Small intestine (tissue), 7 donors: ENCODE measurements around the gene SYNC. TPM values are rescaled to one million over a fixed set of nuclear protein-coding genes. Genes with fewer than 3 reads are reported as not detected.

Experiments
- DNase-seq, 2 donors: peaks; one replicate each; pipeline versions ENCODE4 v3.0.0 to v3.0.0-alpha.2; 2013
- FAIRE-seq: peaks from 2 replicates; lab custom pipeline; 2012; peaks lifted over from hg19 to GRCh38; lab: Jason Lieb, UNC
- H3K27ac ChIP-seq, 3 donors: one replicate each; pipeline ENCODE4 v1.5.1; 2013; ENCODE audit warnings: low read length in 2 of 3, mild to moderate bottlenecking in 2 of 3, control low read depth in 1 of 3, inconsistent platforms in 1 of 3, low read depth in 1 of 3, moderate library complexity in 1 of 3
- H3K27me3 ChIP-seq, 3 donors: one replicate each; pipeline ENCODE4 v1.6.1; 2013; ENCODE audit warnings: low read length in 3 of 3, inconsistent platforms in 1 of 3; ENCODE audit not compliant: control insufficient read depth in 3 of 3, insufficient read depth in 3 of 3
- H3K36me3 ChIP-seq, 3 donors: one replicate each; pipeline ENCODE4 v1.6.1; 2013; ENCODE audit warnings: low read length in 3 of 3, inconsistent platforms in 1 of 3, low read depth in 1 of 3, mild to moderate bottlenecking in 1 of 3, moderate library complexity in 1 of 3; ENCODE audit not compliant: control insufficient read depth in 3 of 3, insufficient read depth in 2 of 3
- H3K4me1 ChIP-seq, 3 donors: one replicate each; pipeline ENCODE4 v1.6.1; 2013; ENCODE audit warnings: low read length in 2 of 3, inconsistent platforms in 1 of 3, low read depth in 1 of 3, mild to moderate bottlenecking in 1 of 3, moderate library complexity in 1 of 3; ENCODE audit not compliant: control insufficient read depth in 3 of 3, insufficient read depth in 2 of 3
- H3K4me3 ChIP-seq, 3 donors: one replicate each; pipeline ENCODE4 v1.5.1; 2013; ENCODE audit warnings: low read length in 3 of 3, control low read depth in 1 of 3, inconsistent platforms in 1 of 3, low read depth in 1 of 3, mild to moderate bottlenecking in 1 of 3, moderate library complexity in 1 of 3
- H3K9me3 ChIP-seq, 2 donors: one replicate each; pipeline ENCODE4 v1.6.1; 2013; ENCODE audit warnings: low read depth in 1 of 2, low read length in 1 of 2; ENCODE audit not compliant: control insufficient read depth in 2 of 2, insufficient read depth in 1 of 2
- WGBS, 3 donors: extraction: QIAGEN DNeasy Blood & Tissue Kit; methylation state at CpG; one replicate each; pipeline ENCODE4 v1.1.7; 2013; 5-methylcytosine and 5-hydroxymethylcytosine counted together
- polyA plus RNA-seq, 4 donors: library from polyadenylated mRNA; stranded (reverse) in 3 of 4; unstranded in 1 of 4; fragments of 200-250 nt in 3 of 4; fragments of 120-200 nt in 1 of 4; gene quantifications; one replicate each; pipeline versions ENCODE4 v1.2.1 to v1.2.3, GENCODE V29; 2013
- donor health status: healthy with polysubstance abuse.
- donor health status: control.
- donor health status: control.
- donor health status: Bipolar disorder and iron deficiency.
- donor health status: healthy.

Gene SYNC
- polyA plus RNA-seq, 4 donors = 1.0 to 4.7 (median 2.3) TPM

DNA sequence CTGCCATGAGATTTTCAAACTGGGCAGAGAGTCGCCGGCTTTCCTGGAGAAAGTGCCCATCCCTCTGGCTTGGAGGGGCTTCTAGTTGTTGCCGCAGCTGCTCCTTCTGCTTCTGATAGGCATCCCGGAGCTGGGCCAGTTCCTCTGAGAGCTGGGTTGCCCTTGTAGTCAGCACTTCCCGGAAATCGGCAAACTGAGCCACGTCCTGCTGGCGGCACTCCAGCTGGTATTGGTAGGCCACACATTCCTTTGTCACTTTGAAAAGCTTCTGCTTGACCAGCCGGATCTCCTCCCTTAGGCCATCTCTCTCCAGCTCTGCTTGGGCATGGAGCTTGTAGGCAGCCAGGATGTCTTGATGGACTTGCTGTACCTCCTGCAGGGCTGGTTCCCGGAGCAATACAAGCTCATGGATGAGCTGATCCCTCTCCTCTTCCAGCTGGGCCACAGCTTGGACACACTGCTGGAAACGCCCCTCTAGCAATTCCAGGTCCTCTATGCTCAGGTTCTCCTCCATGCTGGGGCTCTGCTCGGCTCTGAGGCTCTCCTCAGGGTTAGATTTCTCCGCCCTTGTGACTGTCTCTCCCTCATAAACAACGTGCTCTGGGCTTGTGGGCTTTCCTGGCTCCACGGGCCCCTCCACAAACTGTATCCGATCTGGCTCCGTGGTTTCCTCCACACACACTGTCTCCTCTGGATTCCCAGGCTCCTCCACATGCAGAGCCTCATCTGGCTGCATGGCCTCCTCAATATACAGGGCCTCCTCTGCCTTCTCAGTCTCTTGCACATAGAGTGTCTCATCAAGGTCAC is 7.3 kb downstream of the SYNC start:
- no peak for FAIRE-seq
- 59 to 67% (median 62%) methylated on average over 17 of the region's 17 CpGs for WGBS, 3 donors
- DNase-seq = peak in 1 of 2 donors; percentile 48
- H3K4me1 ChIP-seq = no peaks in the 10 kb centered on the region
- H3K4me3 ChIP-seq = no peak overlapping the region
- H3K9me3 ChIP-seq = no peaks in the 10 kb centered on the region
- no peaks in the 10 kb centered on the region for H3K27me3 ChIP-seq
- peak overlapping the region in 1 of 3 donors; percentile 11 for H3K27ac ChIP-seq
- H3K36me3 ChIP-seq = peaks cover 0 to 13% (median 0%) of the 10 kb centered on the region in 3 donors

DNA sequence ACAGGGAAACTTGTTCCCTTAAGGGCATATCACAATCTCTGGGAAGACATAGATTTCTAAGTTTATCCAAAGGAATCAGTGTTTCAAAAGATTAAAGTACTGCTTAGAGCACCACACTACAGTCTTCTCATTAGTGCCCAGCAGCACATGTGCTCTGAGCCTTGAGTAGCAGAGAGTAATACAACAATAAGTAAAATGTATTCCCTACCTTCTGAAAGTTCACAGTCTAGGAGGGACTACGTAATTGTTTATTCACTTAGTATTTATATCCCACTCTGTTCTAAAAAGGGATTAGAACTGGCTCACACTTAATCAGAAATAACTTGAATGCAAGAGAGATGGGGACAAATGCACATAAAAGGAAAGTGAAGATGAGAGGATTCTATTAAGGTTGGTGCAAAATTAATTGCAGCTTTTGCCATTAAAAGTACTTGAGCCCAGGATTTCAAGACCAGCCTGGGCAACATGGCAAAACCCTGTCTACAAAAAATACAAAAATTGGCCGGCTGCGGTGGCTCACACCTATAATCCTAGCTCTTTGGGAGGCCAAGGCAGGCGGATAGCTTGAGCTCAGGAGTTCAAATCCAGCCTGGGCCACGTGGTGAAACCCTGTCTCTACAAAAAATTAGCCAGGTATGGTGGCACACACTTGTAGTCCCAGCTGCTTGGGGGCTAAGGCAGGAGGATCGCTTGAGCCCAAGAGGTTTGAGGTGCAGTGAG is 9.0 kb downstream of the SYNC start:
- Histone ChIP-seq H3K27me3 (no peaks in the 10 kb centered on the region), H3K27ac (peak overlapping the region in 1 of 3 donors; percentile 31), H3K9me3 (no peaks in the 10 kb centered on the region), H3K36me3 (peaks cover 0 to 15% (median 0%) of the 10 kb centered on the region in 3 donors), H3K4me3 (no peak overlapping the region), H3K4me1 (no peaks in the 10 kb centered on the region)
- FAIRE-seq (no peak), DNase-seq (no peak)
- WGBS, 3 donors = 87 to 89% (median 89%) methylated on average over 6 of the region's 6 CpGs

DNA sequence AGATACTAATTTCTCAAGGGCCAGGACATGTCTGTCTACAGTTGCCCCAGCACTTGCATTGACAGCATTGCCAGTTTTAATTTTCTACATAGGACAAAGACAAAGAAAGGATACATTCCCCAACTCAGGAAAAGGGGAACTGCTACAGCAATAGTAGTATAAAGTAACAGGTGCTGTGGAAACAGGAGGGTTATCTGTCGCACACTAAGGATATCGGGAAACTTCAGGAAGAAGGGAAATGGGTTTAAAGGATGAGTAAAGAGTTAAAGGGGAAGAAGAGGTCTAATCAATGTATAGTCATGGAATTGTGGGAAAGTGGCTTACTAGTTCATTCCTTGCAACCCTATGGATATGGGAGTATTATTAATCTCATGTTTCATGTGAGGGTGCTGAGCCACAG is 16.2 kb downstream of the SYNC start:
- no peak for DNase-seq
- no peak overlapping the region for H3K27ac ChIP-seq
- H3K4me3 ChIP-seq = no peak overlapping the region
- no peaks in the 10 kb centered on the region for H3K9me3 ChIP-seq
- FAIRE-seq = no peak
- H3K27me3 ChIP-seq = no peaks in the 10 kb centered on the region
- WGBS, 3 donors = 93 to 100% (median 99%) methylated on average over 2 of the region's 2 CpGs
- H3K4me1 ChIP-seq = peaks cover 0 to 1% (median 0%) of the 10 kb centered on the region in 3 donors
- H3K36me3 ChIP-seq = peaks cover 2 to 19% (median 7%) of the 10 kb centered on the region in 3 donors

DNA sequence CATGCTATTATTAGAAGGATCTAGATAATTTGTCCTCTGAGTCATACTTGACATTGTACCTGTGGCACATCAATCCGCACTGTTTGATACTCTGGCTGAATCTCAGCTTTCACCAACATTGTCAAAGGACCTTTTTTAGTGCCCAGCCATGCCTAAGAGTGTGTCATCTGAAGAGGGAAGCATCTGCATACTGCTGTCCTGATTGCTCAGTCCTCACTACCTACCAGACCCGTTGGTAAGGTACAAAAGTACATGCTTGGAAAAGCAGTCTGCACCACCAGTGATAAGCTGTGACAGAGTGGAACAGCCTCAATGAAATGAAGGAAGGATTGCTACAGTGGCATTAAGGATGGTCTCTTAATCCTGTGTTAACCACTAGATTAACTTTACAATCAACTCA is 17.1 kb downstream of the SYNC start:
- peaks cover 0 to 6% (median 3%) of the 10 kb centered on the region in 3 donors for H3K4me1 ChIP-seq
- H3K27ac ChIP-seq = no peak overlapping the region
- DNase-seq (peak in 1 of 2 donors; percentile 28), FAIRE-seq (no peak)
- H3K9me3 ChIP-seq = no peaks in the 10 kb centered on the region
- H3K36me3 ChIP-seq = peaks cover 4 to 19% (median 8%) of the 10 kb centered on the region in 3 donors
- no peaks in the 10 kb centered on the region for H3K27me3 ChIP-seq
- WGBS, 3 donors = 24 to 77% (median 53%) methylated on average over 2 of the region's 2 CpGs
- no peak overlapping the region for H3K4me3 ChIP-seq

DNA sequence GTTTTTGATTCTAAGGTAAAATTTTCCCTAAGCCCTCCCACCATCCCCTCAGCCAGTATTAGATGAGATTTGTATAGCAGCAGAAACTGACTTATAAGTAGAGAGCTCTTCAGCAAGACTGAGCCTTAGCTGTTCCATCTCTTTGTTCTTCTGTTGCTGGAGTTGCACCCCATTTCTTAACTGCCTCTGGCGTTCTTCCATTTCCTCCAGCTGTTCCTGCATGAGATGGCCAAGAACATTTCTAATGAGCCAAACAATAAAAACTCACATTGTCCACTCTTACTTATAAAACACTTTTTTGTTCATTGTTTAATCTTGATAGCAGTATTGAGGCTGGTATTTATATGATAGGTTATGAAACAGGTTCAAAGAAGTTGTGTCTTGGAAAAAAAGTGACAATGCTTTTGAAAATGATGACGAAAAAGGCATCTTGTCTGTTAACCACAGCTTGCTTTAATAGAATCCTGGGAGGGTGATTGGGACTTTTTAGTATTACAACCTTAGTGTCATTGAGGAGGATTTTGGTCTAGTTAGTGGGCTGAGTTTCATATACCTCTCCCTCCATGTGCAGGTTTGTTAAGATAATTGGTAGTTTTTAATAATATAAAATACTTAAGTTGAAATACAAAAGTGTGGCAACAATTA is 18.3 kb downstream of the SYNC start:
- Histone ChIP-seq H3K4me3 (no peak overlapping the region), H3K27ac (peak overlapping the region in 1 of 3 donors; percentile 58), H3K4me1 (peaks cover 0 to 7% (median 3%) of the 10 kb centered on the region in 3 donors), H3K9me3 (no peaks in the 10 kb centered on the region), H3K27me3 (no peaks in the 10 kb centered on the region), H3K36me3 (peaks cover 6 to 19% (median 8%) of the 10 kb centered on the region in 3 donors)
- DNase-seq = peak in 1 of 2 donors; percentile 66
- WGBS, 3 donors = 11 to 29% (median 22%) methylated on average over 2 of the region's 2 CpGs
- no peak for FAIRE-seq

DNA sequence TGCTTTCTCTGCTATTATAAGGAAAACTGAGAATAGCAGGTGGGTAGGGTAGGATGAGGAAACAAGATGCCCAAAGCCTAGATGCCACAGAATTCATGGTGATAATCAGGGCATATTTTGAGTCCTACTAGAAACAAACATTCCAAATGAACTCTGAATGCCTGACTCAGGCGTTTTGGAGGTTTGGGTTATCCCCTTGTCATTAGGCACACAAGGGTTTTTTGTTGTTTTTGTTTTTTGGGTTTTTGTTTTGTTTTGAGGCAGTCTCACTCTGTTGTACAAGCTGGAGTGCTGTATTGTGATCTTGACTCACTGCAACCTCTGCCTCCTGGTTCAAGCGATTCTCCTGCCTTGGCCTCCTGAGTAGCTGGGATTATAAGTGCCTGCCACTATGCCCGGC is 19.2 kb downstream of the SYNC start:
- no peaks in the 10 kb centered on the region for H3K27me3 ChIP-seq
- H3K36me3 ChIP-seq = peaks cover 6 to 22% (median 8%) of the 10 kb centered on the region in 3 donors
- DNase-seq = no peak
- no peak for FAIRE-seq
- H3K27ac ChIP-seq = peak overlapping the region in 1 of 3 donors; percentile 58
- WGBS, 3 donors = 53 to 71% (median 69%) methylated on average over 3 of the region's 3 CpGs
- no peaks in the 10 kb centered on the region for H3K9me3 ChIP-seq
- no peak overlapping the region for H3K4me3 ChIP-seq
- H3K4me1 ChIP-seq = peaks cover 0 to 7% (median 3%) of the 10 kb centered on the region in 3 donors

DNA sequence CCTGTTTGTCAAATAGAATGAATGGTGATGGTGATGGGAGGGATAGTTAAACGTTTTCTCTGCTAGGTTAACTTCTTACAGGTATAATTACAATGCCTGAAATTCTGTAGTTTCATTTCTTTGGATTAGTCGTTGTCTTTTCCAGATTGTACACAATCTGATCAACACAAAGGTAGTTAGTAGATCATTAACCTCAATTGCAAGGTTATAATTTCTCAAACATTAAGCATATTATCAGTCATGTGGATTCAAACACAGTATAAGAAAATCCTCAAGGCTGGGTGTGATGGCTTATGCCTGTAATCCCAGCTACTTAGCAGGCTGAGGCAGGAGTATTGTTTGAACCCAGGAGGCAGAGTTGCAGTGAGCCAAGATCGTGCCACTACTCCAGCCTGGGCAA is 20.6 kb downstream of the SYNC start:
- H3K27ac ChIP-seq = no peak overlapping the region
- DNase-seq (peak in 1 of 2 donors; percentile 72), FAIRE-seq (no peak)
- H3K36me3 ChIP-seq = peaks cover 7 to 30% (median 11%) of the 10 kb centered on the region in 3 donors
- no peaks in the 10 kb centered on the region for H3K9me3 ChIP-seq
- WGBS, 3 donors = 10 to 49% (median 27%) methylated on average over 3 of the region's 3 CpGs
- H3K4me1 ChIP-seq = peaks cover 0 to 7% (median 3%) of the 10 kb centered on the region in 3 donors
- no peak overlapping the region for H3K4me3 ChIP-seq
- no peaks in the 10 kb centered on the region for H3K27me3 ChIP-seq

DNA sequence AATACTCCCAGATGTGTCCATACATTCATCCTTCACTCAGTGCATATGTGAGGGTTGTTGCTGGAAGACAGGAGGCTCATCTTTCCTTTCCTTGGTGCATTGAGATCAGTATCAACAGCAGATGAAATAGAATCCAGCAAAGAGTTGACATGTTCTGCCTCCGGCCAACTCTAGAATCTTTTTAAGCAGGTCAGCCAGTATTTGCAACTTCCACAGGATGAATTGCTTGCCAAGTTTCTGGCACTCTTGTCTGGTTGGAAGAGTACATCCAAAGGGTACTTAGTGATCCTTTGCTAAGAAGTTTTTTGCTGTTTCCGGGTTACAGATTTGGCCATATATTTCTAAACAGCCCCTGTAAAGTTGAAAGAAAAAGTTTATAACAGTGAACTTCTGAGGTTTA is 21.1 kb downstream of the SYNC start:
- H3K27ac ChIP-seq = no peak overlapping the region
- WGBS, 3 donors = 19 to 40% (median 35%) methylated on average over 2 of the region's 2 CpGs
- no peaks in the 10 kb centered on the region for H3K9me3 ChIP-seq
- H3K4me3 ChIP-seq = no peak overlapping the region
- peaks cover 0 to 7% (median 3%) of the 10 kb centered on the region in 3 donors for H3K4me1 ChIP-seq
- DNase-seq (no peak), FAIRE-seq (no peak)
- no peaks in the 10 kb centered on the region for H3K27me3 ChIP-seq
- peaks cover 7 to 35% (median 11%) of the 10 kb centered on the region in 3 donors for H3K36me3 ChIP-seq
